Measurements from ENCODE around the gene AP1S3. TPM values are rescaled to one million over a fixed set of nuclear protein-coding genes. Genes with fewer than 3 reads are reported as not detected.
"Not testable (repeated sequence)": the region's sequence is repeated elsewhere in the genome, so short reads cannot be mapped to it uniquely, and the experiment has no call there.

Gene AP1S3
- total and polyA plus RNA-seq, 2 of the 4 experiments (the other 2 are of a cell fraction) = 2.5 to 4.1 TPM

DNA sequence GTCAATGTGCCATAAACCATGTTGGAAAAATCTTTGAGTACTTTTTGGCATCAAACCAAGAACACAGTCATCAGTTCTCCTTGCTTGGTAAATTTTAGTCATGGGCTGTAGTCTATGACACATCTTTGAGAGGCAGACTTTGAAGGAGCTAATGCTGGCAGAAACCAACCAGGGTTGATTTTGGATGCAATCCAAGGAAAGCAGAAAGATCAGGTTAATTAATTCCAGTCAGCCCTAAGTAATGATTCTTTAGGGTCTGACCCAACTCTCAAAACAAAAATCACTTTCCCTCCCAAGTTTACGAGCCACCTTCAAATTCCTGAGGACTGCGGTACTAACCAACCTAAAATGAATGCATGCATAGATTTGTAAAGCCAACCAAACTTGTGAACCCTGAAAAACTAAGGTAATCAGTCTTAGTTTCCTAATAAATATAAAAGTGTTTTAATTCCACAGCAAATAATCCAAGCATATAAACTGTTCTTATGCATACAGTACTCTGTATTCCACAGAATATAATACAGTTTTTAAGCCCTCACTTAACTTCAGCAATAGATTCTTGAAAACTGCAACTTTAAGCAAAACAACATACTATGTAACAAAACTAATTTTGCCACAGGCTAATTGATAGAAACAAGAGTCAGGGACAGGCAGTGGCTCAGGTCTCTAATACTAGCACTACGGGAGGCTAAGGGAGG, 22.0 kb downstream of the AP1S3 start:
- Histone ChIP-seq H3K23ac (ENCODE audit: low read depth, low read length) (no peak overlapping the region), H4K5ac (ENCODE audit: low read depth, low read length) (no peak overlapping the region), H4K20me1 (ENCODE audit: insufficient read depth, low read length) (no peaks in the 10 kb centered on the region), H3K18ac (ENCODE audit: low read depth, low read length) (no peak overlapping the region), H3K9ac (ENCODE audit: low read depth, low read length) (no peak overlapping the region), H2BK120ac (ENCODE audit: low read depth, low read length) (no peak overlapping the region), H2BK15ac (ENCODE audit: low read depth, low read length) (no peak overlapping the region), H3K79me1 (ENCODE audit: low read depth in 1 of 2, low read length in 2 of 2) (no peaks in the 10 kb centered on the region; a peak in 1 of 4 replicates), H3K56ac (ENCODE audit: extremely low read depth, insufficient read depth, low read length) (no peak overlapping the region), H4K91ac (ENCODE audit: insufficient read depth, low read depth, low read length) (no peak overlapping the region), H3K4ac (ENCODE audit: low read depth, low read length) (no peak overlapping the region), H3K36me3 (ENCODE audit: control insufficient read depth, insufficient read depth, low read length) (no peaks in the 10 kb centered on the region), H3K27ac (ENCODE audit: insufficient read depth, low read length) (no peak overlapping the region), H4K8ac (ENCODE audit: low read depth in 2 of 2, low read length in 2 of 2) (no peak overlapping the region), H3K4me2 (ENCODE audit: low read depth, low read length) (peak overlapping the region; percentile 67; the same call in 1 of the 2 replicates), H3K14ac (replicated peaks; ENCODE audit: low read depth, low read length) (no peak overlapping the region), H3K9me3 (ENCODE audit: control insufficient read depth, insufficient read depth, low read length) (no peaks in the 10 kb centered on the region), H2AFZ (replicated peaks; ENCODE audit: low read length, poor library complexity) (no peak overlapping the region), H2BK5ac (ENCODE audit: low read depth, low read length, poor library complexity, severe bottlenecking) (no peak overlapping the region), H2BK20ac (ENCODE audit: low read depth, low read length) (no peak overlapping the region), H3K9me1 (ENCODE audit: insufficient read depth, low read length) (no peaks in the 10 kb centered on the region), H3K27me3 (ENCODE audit: control insufficient read depth, insufficient read depth, low read length) (no peaks in the 10 kb centered on the region; the same call in 1 of the 2 replicates), H2AK9ac (replicated peaks; ENCODE audit: low read depth, low read length, poor library complexity) (no peak overlapping the region), H3K4me1 (ENCODE audit: control insufficient read depth, insufficient read depth, low read length) (peaks cover 1% of the 10 kb centered on the region; the same call in 1 of the 2 replicates), H2AK5ac (ENCODE audit: low read depth, low read length) (no peak overlapping the region), H3K4me3 (ENCODE audit: insufficient read depth, low read depth, low read length) (no peak overlapping the region)
- in situ Hi-C loops (cut with MboI; ENCODE audit: low sequenced_read_pairs) (no loop called here), intact Hi-C loops (cut with micrococcal nuclease) (no loop called here), dilution Hi-C loops (cut with HindIII; ENCODE audit: low sequenced_read_pairs, unreplicated experiment) (no loop called here)
- BruUV-seq (replicated peaks) = no TSS peak
- ChIA-PET POLR2A (ENCODE audit: unreplicated experiment) (no interaction called here), CTCF (interaction anchor here (1.1 kb wide), 1 partner anchor 17 kb away, joined by 3 read pairs; no protein-coding TSS in a partner anchor)
- no CpG with 5 or more reads among the region's 3 CpGs for WGBS, 2 experiments (ENCODE audit: extremely low coverage in 2 of 2, insufficient read length in 1 of 2)
- peak; percentile 92 for DNase-seq
- no peak for TF ChIP-seq MXI1 (IDR thresholded peaks at IDR 0.05; ENCODE audit: borderline replicate concordance, low read depth, low read length)
- TF ChIP-seq FOS (IDR thresholded peaks at IDR 0.05; ENCODE audit: low read depth, low read length) = peak; percentile 81
- peak; percentile 76 for ATAC-seq (ENCODE audit: low read depth)

- H3K4ac ChIP-seq (ENCODE audit: low read depth, low read length); H3K4me1 ChIP-seq (ENCODE audit: control insufficient read depth, insufficient read depth, low read length); H3K9me3 ChIP-seq (ENCODE audit: control insufficient read depth, insufficient read depth, low read length); H2BK5ac ChIP-seq (ENCODE audit: low read depth, low read length, poor library complexity, severe bottlenecking); H3K23ac ChIP-seq (ENCODE audit: low read depth, low read length); H2AFZ ChIP-seq (replicated peaks; ENCODE audit: low read length, poor library complexity); H4K5ac ChIP-seq (ENCODE audit: low read depth, low read length); H2BK15ac ChIP-seq (ENCODE audit: low read depth, low read length); H2AK5ac ChIP-seq (ENCODE audit: low read depth, low read length); DNase-seq; H4K8ac ChIP-seq (ENCODE audit: low read depth in 2 of 2, low read length in 2 of 2); ATAC-seq (ENCODE audit: low read depth); intact Hi-C loops (cut with micrococcal nuclease); H3K36me3 ChIP-seq (ENCODE audit: control insufficient read depth, insufficient read depth, low read length); dilution Hi-C loops (cut with HindIII; ENCODE audit: low sequenced_read_pairs, unreplicated experiment); H2AK9ac ChIP-seq (replicated peaks; ENCODE audit: low read depth, low read length, poor library complexity); H3K9ac ChIP-seq (ENCODE audit: low read depth, low read length); H3K27me3 ChIP-seq (ENCODE audit: control insufficient read depth, insufficient read depth, low read length); in situ Hi-C loops (cut with MboI; ENCODE audit: low sequenced_read_pairs); POLR2A ChIA-PET (ENCODE audit: unreplicated experiment); BruUV-seq (replicated peaks); H3K56ac ChIP-seq (ENCODE audit: extremely low read depth, insufficient read depth, low read length); H4K20me1 ChIP-seq (ENCODE audit: insufficient read depth, low read length); H3K4me3 ChIP-seq (ENCODE audit: insufficient read depth, low read depth, low read length); H3K27ac ChIP-seq (ENCODE audit: insufficient read depth, low read length); H2BK20ac ChIP-seq (ENCODE audit: low read depth, low read length); H3K14ac ChIP-seq (replicated peaks; ENCODE audit: low read depth, low read length); H4K91ac ChIP-seq (ENCODE audit: insufficient read depth, low read depth, low read length); H2BK120ac ChIP-seq (ENCODE audit: low read depth, low read length); H3K79me1 ChIP-seq (ENCODE audit: low read depth in 1 of 2, low read length in 2 of 2); H3K4me2 ChIP-seq (ENCODE audit: low read depth, low read length); H3K9me1 ChIP-seq (ENCODE audit: insufficient read depth, low read length): not testable (repeated sequence)
- H3K18ac ChIP-seq (ENCODE audit: low read depth, low read length) = 0 out of 2 replicates have a peak overlapping the region, but pooled peaks have one; percentile 22
- WGBS, 2 experiments (ENCODE audit: extremely low coverage in 2 of 2, insufficient read length in 1 of 2) = no CpG with 5 or more reads among the region's 3 CpGs
- CTCF ChIA-PET = interaction anchor here (1.1 kb wide), 1 partner anchor 17 kb away, joined by 3 read pairs; no protein-coding TSS in a partner anchor
Observed at GRCh38 chr2:223814764-223815163, 22.6 kb downstream of the AP1S3 start.

Data from IMR-90 (cell line).